Measurements from ENCODE around the gene CALCA. TPM values are rescaled to one million over a fixed set of nuclear protein-coding genes. Genes with fewer than 3 reads are reported as not detected.
A peak's percentile ranks its signal among the peaks of the same experiment; 100 is the strongest.

The CALCA gene
- total and polyA plus RNA-seq, 2 of the 8 experiments (the other 6 are each of a cell fraction or from before 2014, with no cell fraction given): 0.50 to 0.73 TPM

DNA sequence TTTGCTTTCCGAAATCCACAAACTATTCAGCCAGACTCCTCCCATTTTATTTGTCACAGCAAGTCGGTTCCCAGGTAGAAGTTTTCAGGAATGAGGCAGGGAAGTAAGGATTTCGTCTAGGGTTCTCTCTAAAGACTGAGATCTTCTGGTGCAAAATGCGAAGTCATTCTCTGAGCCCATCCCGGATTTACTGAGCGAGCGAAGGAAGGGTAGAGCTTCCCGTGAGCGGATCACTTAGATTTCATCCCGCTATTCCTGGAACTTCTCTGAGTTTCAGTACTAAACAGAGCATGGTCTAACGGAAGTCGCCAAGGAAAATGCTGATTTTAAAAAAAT is 3.1 kb upstream of the CALCA start:
- FAIRE-seq: no peak
- 7% methylated on average over 12 of the region's 12 CpGs; no CpG with 5 or more reads in 1 of the 2 experiments for WGBS, 2 experiments (ENCODE audit: extremely low coverage in 1 of 2, insufficient coverage in 1 of 2, insufficient read length in 1 of 2, insufficient replicate concordance in 2 of 2, low coverage in 1 of 2, low lambda C conversion rate in 2 of 2, missing lambda C conversion rate in 1 of 2)
- peak overlapping the region; percentile 34 to 55 (median 39); a peak in 7 of 8 replicates for H3K4me3 ChIP-seq (ENCODE audit: extremely low read depth in 1 of 4, insufficient read depth in 2 of 4, low read depth in 3 of 4, low read length in 4 of 4)

More for the DNA sequence above, 3.1 kb upstream of the CALCA start:
- Histone ChIP-seq H4K5ac (ENCODE audit: insufficient read length, low read depth, low read length) (no peak overlapping the region), H2BK15ac (ENCODE audit: low read length) (no peak overlapping the region), H2BK20ac (ENCODE audit: low read length) (no peak overlapping the region), H3K56ac (replicated peaks; ENCODE audit: insufficient read length, low read depth, low read length) (no peak overlapping the region), H3K9me3 (ENCODE audit: insufficient read depth in 2 of 2, low read depth in 1 of 2, low read length in 1 of 2) (no peaks in the 10 kb centered on the region), H2AFZ (ENCODE audit: low read length) (no peak overlapping the region), H2BK5ac (ENCODE audit: low read depth, low read length) (no peak overlapping the region), H3K79me2 (ENCODE audit: control insufficient read depth in 1 of 2, insufficient read depth in 2 of 2, low read length in 2 of 2) (no peaks in the 10 kb centered on the region), H3K36me3 (ENCODE audit: control insufficient read depth in 2 of 4, insufficient read depth in 4 of 4, low read length in 3 of 4) (no peaks in the 10 kb centered on the region), H3K4me2 (ENCODE audit: insufficient read depth in 1 of 2, low read depth in 2 of 2, low read length in 2 of 2) (peak overlapping the region; percentile 82 to 97), H3K14ac (ENCODE audit: insufficient read length) (no peak overlapping the region), H2BK12ac (ENCODE audit: low read depth, low read length) (no peak overlapping the region), H2AK5ac (ENCODE audit: low read depth, low read length) (no peak overlapping the region), H3K4ac (replicated peaks; ENCODE audit: insufficient read length, low read depth, low read length) (no peak overlapping the region), H3K9ac (replicated peaks in 1 of 4; ENCODE audit: extremely low read depth in 1 of 4, low read depth in 3 of 4, low read length in 3 of 4) (no peak overlapping the region), H4K8ac (ENCODE audit: extremely low read depth, insufficient read depth, low read length) (no peak overlapping the region), H3K27me3 (replicated peaks in 1 of 4; ENCODE audit: control insufficient read depth in 3 of 4, extremely low read depth in 1 of 4, insufficient read depth in 3 of 4, low read length in 3 of 4) (peaks cover 51 to 74% (median 63%) of the 10 kb centered on the region in 4 experiments), H3K18ac (ENCODE audit: extremely low read depth, low read length) (no peak overlapping the region), H3K23ac (ENCODE audit: insufficient read length) (no peak overlapping the region), H2BK120ac (replicated peaks; ENCODE audit: low read depth, low read length) (no peak overlapping the region), H3K23me2 (ENCODE audit: low read depth, low read length) (peaks cover 12% of the 10 kb centered on the region), H3K4me1 (replicated peaks in 1 of 4; ENCODE audit: control insufficient read depth in 3 of 4, insufficient read depth in 4 of 4, low read length in 3 of 4) (peaks cover 11 to 22% (median 15%) of the 10 kb centered on the region in 4 experiments), H4K20me1 (replicated peaks in 1 of 2; ENCODE audit: control insufficient read depth in 1 of 2, insufficient read depth in 2 of 2, low read length in 2 of 2) (peaks cover 3 to 10% of the 10 kb centered on the region in 2 experiments), H3K79me1 (ENCODE audit: low read depth, low read length) (no peaks in the 10 kb centered on the region), H3K27ac (ENCODE audit: low read depth, low read length) (no peak overlapping the region), H4K91ac (replicated peaks; ENCODE audit: insufficient read length, low read length) (no peak overlapping the region)
- no peak for DNase-seq (ENCODE audit: low read depth in 1 of 2, low spot score in 2 of 2)
- CTCF ChIA-PET (ENCODE audit: partially characterized antibody): interaction anchor here (0.6 to 5.4 kb wide), 35 partner anchors 9 to 432 kb away, joined by 3 to 83 read pairs (median 5); partner anchors contain the start of genes CALCB and CYP2R1
- POLR2A ChIA-PET (ENCODE audit: partially characterized antibody): no interaction called here
- TF ChIP-seq CEBPB (IDR thresholded peaks at IDR 0.05; ENCODE audit: low read depth, low read length) (no peak), RNF2 (IDR thresholded peaks at IDR 0.05; ENCODE audit: borderline replicate concordance, low read depth, low read length, missing control alignments, poor library complexity, severe bottlenecking) (peak; percentile 74), BRCA1 (IDR thresholded peaks at IDR 0.05; ENCODE audit: low read depth, low read length) (no peak), ASH2L (IDR thresholded peaks at IDR 0.05; ENCODE audit: low read length) (no peak), CBX8 (IDR thresholded peaks at IDR 0.05; ENCODE audit: borderline replicate concordance, low read depth, low read length) (no peak), KDM4A (IDR thresholded peaks at IDR 0.05; ENCODE audit: low read depth, low read length, severe bottlenecking) (no peak), KDM1A (IDR thresholded peaks at IDR 0.05; ENCODE audit: borderline replicate concordance, low read length) (no peak)
